NCI-H1048 (cell line): ENCODE measurements around the gene CDK11B.

Source experiments
- DNase-seq: peaks from one replicate; lab custom pipeline; 2025; lab: John Stamatoyannopoulos, UW

CDK11B gene

GRCh38 chr1:1615256-1616044 is 43.4 kb downstream of the CDK11B start, which contains the start of gene MIB2:
Gene MIB2 (plus strand): TSS chr1:1615500. CDS start chr1:1623453, 7,953 bp downstream.
- peak; percentile 96 for DNase-seq

- no peak for DNase-seq
Measured at GRCh38 chr1:1614954-1615255, 43.9 kb downstream of the CDK11B start.

- no peak for DNase-seq
Measured at GRCh38 chr1:1614204-1614953, 44.4 kb downstream of the CDK11B start.

- no peak for DNase-seq
Measured at GRCh38 chr1:1613509-1614082, 45.2 kb downstream of the CDK11B start.

GRCh38 chr1:1612104-1612400 is 46.8 kb downstream of the CDK11B start:
- DNase-seq: no peak

- no peak for DNase-seq
Measured at GRCh38 chr1:1610796-1611195, 48.0 kb downstream of the CDK11B start.

- no peak for DNase-seq
Measured at GRCh38 chr1:1609822-1610485, 48.9 kb downstream of the CDK11B start.

- DNase-seq: no peak
Measured at GRCh38 chr1:1606232-1606631, 52.6 kb downstream of the CDK11B start.

- DNase-seq: no peak
Measured at GRCh38 chr1:1605724-1606123, 53.1 kb downstream of the CDK11B start.

- DNase-seq: no peak
Measured at GRCh38 chr1:1605034-1605591, 53.7 kb downstream of the CDK11B start.

- DNase-seq: no peak
Measured at GRCh38 chr1:1604374-1605033, 54.3 kb downstream of the CDK11B start.

- DNase-seq: no peak
Measured at GRCh38 chr1:1603671-1604373, 55.0 kb downstream of the CDK11B start.

- no peak for DNase-seq
Measured at GRCh38 chr1:1602968-1603506, 55.8 kb downstream of the CDK11B start.

- no peak for DNase-seq
Measured at GRCh38 chr1:1602304-1602967, 56.4 kb downstream of the CDK11B start.

GRCh38 chr1:1601564-1602303 is 57.1 kb downstream of the CDK11B start:
- DNase-seq: no peak

GRCh38 chr1:1600861-1601563 is 57.8 kb downstream of the CDK11B start:
- no peak for DNase-seq

GRCh38 chr1:1599935-1600860 is 58.6 kb downstream of the CDK11B start, which contains the start of gene FNDC10:
Gene FNDC10 (minus strand): TSS chr1:1600135. CDS start chr1:1600015, 120 bp downstream.
- DNase-seq: no peak
